GM18951 (cell line): Measurements from ENCODE around the gene SCGB1D4.

ENCODE experiments used
- POLR2A ChIP-seq: IDR thresholded peaks from 4 replicates; pipeline ENCODE4 v1.6.1; 2011; ENCODE audit warnings: mild to moderate bottlenecking; ENCODE audit not compliant: insufficient read length, insufficient read depth; ENCODE audit errors: extremely low read depth
- in situ Hi-C: fragments of 300-500 bp; cut with MboI; formaldehyde crosslinking; loops from one replicate; pipeline ENCODE4 v1.12.0; 2022; ENCODE audit warnings: low sequenced_read_pairs, mixed read lengths, inconsistent platforms; ENCODE audit not compliant: unreplicated experiment

The SCGB1D4 gene

DNA sequence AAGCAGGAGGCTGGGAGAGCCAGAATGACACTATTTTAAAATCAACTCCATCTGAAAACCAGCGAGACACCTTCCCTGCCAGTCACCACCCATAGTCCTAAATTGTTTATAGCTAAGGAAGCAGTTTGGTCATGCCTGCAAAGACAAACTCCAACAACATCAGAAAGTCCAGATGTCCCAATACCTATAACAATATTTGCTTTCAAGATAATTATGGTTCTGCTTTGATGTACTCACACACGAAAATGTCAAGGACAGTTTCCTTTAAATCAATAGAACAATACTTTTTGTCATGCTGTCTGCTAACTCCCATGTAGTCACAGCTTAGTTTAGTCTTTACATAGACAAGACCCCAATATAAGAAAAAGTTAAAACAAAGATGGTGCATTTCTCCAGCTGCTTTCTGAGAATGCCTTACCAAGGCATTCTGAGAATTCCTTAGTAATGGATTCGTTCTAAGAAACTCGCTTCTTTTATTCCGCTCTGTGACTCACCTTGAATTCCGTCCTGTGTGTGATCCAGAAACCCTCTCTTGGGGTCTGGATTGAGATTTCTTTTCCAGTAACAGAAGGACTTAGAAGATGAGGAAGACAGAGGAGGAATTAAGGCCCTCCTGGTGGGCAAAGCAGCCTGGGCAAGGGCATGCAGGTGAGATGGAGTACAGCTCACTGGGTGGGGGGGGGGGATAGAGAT lies 38.5 kb downstream of the SCGB1D4 start:
- in situ Hi-C loops = no loop called here

GRCh38 chr11:62256281-62256680 lies 42.6 kb downstream of the SCGB1D4 start:
- TF ChIP-seq POLR2A = no peak
- in situ Hi-C loops = no loop called here

More for the DNA sequence above, 38.5 kb downstream of the SCGB1D4 start:
- TF ChIP-seq POLR2A = no peak

DNA sequence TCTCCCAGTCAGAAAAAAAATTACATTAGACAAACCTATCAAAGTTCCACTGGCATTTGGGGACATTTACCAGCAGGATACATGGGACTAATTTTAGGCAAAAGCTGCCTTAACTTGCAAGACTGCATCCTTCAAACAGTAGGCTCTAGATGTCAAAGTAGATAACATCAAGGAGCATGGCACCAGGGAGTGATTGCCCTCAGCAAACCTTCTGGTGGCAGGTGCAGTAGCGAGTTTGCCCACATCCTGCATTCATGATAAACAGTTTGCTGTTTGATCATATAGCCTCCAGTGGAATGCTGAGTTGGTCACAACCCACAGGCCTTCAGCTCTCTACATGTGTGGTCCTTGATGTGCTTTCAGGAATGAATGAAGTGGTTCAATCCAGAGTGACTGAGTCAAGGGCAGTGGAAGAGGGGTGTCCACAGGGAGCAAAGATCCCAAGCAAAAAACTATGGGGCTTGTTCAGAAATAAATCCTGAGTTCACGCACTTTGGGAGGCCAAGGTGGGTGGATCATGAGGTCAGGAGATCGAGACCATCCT lies 44.8 kb downstream of the SCGB1D4 start:
- no peak for TF ChIP-seq POLR2A
- in situ Hi-C loops = no loop called here

GRCh38 chr11:62251698-62252097 lies 47.2 kb downstream of the SCGB1D4 start:
- in situ Hi-C loops = no loop called here
- TF ChIP-seq POLR2A = no peak
